HG02852 (cell line): ENCODE measurements around the gene XPC.
A peak's percentile ranks its signal among the peaks of the same experiment; 100 is the strongest.
"Not testable (repeated sequence)": the region's sequence is repeated elsewhere in the genome, so short reads cannot be mapped to it uniquely, and the experiment has no call there.

Experiments
- ATAC-seq: cut with Tn5 transposase; IDR thresholded peaks from one replicate; pipeline ENCODE4 v1.9.1; 2021; ENCODE audit warnings: mild to moderate bottlenecking, moderate library complexity; ENCODE audit not compliant: unreplicated experiment

Gene XPC

DNA sequence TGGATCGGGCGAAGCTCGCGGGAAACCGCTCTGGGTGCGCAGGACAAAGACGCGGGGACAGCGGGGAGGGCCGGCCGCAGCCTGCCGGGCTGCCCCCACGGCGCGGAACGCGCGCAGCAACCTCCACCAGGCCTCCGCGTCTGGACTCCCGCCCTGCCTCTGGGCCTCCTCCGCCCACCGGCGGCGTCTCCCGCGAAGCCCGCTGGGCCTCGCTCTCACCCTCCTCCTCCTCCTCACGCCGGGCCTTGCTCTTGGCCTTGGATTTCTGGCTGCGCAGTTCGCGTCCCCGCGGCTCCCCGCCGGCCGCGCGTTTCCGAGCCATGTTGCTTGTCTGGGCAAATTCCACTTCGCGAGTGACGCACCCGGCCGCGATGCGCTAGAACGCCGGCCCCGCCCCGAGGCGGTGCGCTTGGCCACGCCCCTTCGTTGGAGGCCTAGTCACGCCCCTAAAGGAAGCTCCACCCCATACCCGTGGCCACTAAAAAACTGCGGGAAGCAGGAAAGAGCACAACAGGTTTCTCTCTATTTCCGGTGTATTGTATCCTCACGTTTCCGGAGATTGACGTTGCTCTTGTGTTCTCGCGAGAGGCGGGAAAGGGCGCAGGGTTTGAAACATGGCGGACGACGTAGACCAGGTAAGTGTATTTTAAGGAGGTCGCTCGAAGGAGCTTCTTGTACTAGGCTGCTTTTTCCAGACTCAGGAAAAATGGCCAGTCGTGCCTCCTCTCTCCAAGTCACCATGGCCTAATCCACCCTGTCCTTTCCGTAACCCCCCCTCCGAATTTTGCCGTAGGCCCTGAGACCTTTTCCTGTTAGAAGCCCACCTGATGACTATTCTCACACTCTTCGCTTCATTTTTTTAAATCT lies at the start of gene XPC, which contains the start of gene LSM3:
Gene XPC (minus strand): TSS at position 355 of the 867 bp plus-strand sequence. CDS start 33 bp downstream, at position 322.
Gene LSM3 (plus strand): TSS at position 571 of the 867 bp plus-strand sequence. CDS start 44 bp downstream, at position 615.
- peak; percentile 91 for ATAC-seq

DNA sequence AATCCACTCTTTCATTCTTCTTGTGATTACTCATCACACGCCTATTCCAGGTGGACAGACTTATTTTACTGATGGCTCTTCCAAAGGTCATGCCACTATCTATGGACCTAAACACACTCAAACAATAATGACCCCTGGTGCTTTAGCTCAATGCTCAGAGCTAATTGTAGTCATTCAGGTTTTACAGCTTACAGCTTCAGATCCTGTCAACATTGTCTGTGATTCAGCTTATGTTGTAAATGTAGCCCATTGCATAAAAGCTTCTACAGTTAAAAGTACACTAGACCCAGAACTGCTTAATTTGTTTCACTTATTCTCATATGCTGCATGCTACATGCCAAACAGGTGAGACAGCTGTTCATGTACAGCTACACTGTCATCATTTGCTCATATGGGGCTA lies 49.5 kb upstream of the XPC start:
- no peak for ATAC-seq

DNA sequence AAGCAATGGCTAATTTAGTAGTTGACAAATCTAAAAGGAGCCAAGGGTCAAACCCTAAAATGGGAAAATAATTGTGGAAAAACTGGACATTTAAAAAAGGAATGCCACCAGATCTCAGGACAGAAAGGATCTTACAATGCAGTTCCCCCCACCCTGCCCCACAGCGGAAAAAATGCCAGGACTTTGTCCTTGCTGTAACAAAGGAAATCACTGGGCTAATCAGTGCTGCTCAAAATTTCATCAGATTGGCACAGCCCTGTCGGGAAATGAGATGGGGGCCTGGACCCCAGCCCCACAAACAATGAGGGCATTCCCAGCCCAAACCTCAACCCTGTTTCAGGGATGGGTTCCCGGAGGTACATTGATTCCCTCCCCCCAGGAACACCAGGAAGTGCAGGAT lies 48.0 kb upstream of the XPC start:
- not testable (repeated sequence) for ATAC-seq

DNA sequence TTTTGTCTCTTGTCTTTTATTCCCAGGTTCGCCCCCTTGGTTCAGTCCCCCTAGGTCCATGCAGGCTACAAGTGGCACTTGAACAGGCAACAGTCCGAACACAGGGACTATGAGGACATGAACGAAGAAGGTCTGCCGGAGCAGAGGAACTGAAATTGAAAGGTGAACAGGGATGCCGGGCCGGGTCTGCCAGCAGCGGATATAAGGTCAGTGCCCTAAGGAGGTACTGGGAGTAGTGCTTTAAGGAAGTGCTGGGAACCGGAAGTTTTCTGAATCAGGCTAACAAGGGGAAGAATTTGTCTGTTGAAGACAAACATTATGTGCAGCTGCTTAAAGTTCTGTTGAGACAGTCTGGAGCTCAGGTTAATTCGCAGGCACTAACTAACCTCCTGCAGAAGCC lies 47.0 kb upstream of the XPC start:
- no peak for ATAC-seq

DNA sequence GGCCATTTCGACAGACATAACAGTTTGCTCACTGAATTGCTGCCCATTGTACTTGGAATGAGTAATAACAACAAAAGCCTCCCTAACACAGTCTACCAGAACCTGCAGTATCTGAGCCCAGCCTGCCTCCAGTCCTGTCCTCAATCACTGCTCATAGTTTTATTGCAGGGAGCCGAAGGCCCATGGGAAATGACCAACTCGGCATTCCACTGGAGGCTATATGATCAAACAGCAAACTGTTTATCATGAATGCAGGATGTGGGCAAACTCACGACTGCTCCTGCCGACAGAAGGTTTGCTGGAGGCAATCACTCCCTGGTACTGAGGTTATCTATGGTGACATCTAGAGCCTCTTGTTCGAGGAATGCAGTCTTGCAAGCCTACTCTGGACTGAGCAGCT lies 46.5 kb upstream of the XPC start:
- ATAC-seq, result no peak

DNA sequence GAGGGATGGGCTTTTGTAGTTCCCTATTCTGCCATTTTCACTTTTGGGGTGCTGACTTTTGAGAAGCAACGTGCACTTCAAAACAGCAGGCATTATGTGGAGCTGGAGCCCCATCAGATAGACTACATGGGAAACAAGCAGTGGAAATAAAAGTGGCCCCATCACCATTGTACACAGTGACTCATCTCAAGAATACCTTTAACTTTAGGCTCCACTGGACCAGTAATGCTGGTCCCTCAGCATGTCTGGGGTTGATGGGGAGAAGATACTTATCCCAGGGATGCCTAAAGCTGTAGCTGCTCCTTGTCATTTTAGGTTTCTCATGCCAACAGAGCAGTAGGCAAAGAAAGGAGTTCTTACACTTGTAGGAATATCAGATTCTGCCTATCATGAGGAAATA lies 45.2 kb upstream of the XPC start:
- no peak for ATAC-seq

DNA sequence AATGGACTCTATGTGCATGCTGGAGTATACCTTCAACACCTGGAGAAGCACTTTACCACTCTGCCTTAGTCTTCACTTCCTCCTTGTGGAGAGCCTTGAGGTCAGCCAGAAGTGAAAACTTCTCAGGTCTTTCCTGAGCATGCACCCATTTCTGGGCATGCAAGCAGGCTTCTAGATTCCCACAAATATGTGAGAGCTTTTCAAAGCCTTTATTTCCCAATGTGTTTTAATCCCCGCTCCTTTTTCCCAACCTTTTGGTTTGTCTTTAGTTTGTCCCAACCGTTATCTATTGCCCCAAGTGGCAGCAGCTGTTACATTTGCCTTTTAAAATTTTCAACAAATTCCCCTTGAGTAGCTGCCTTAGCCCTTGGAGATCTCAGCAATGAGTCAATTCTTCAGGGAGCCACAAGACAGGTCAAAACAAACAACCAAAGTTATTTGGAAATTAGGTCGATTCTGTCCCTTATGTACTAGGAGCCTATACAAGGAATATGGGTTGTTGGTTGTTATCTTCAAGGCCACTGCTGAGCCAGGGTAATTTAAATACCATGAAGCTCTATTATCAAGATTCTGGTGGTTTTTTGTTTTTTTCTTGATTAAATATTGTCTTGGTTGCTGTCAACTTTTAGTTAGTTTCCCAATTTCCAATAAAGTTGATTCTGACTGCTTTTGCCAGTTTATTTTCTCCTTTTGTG lies 44.6 kb upstream of the XPC start:
- ATAC-seq, result no peak

DNA sequence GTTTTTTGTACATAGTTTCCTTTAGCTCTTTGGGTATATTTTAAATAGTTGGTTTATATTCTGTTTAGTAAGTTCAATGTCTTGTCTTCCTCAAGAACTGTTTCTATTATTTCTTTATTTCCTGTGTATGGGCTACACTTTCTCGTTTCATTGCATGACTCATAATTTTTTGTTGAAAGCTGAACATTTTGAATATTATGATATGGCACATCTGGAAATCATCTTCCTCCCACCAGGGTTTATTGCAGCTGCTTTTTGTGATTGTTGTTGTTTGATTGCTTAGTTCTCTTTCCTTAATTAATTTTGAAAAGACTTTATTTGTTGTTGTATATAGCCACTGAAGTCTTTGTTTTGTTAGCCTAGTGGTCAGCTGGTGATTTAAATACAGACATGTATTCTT lies 44.1 kb upstream of the XPC start:
- no peak for ATAC-seq

DNA sequence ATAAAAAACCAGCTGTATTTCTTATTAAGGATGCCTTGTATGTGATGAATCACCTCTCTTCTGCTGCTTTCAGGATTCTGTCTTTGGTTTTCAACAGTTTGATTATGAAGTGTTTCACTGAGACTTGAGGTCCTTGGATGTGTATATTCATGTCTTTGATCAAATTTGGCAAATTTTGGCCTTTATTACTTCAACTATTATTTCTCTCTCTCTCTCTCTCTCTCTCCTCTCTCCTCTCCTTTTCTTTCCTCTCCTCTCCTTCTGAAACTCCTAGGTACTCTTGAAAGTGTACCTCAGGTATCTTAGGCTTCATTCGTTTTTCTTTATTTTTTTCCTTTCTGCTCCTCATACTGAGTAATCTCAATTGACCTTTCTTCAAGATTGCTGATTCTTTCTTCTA lies 43.5 kb upstream of the XPC start:
- ATAC-seq, result no peak

DNA sequence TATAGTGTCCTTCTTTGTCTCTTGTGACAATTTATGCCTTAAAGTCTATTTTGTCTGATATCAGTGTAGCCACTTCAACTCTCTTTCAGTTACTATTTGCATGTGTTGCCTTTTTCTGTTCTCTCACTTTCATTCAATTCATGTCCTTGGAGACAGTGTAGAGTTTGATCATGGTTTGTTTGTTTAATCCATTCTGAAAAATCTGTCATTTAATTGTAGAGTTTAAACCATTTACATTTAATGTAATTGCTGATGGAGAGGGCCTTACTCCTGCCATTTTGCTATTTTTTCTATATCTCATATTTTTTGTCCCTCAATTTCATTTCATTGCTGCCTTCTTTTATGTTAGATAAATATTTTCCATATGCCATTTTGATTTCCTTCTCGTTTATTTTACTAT lies 42.5 kb upstream of the XPC start:
- ATAC-seq, result no peak

DNA sequence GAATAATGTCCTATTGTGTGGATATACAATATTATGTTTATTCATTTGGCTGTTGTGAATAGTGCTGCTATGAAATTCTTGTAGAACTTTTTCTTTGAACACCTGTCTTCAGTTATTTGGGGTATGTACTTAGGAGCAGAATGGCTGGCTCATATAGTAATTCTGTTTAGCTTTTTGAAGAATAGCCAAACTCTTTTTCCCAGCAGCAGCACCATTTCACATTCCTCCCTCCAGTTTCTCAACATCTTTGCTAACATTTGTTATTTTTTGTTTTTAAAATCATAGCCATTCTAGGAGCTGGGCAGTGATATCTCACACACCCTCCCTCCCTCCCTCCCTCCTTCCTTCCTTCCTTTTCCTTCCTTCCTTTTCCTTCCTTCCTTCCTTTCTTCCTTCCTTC lies 40.0 kb upstream of the XPC start:
- ATAC-seq, result no peak

DNA sequence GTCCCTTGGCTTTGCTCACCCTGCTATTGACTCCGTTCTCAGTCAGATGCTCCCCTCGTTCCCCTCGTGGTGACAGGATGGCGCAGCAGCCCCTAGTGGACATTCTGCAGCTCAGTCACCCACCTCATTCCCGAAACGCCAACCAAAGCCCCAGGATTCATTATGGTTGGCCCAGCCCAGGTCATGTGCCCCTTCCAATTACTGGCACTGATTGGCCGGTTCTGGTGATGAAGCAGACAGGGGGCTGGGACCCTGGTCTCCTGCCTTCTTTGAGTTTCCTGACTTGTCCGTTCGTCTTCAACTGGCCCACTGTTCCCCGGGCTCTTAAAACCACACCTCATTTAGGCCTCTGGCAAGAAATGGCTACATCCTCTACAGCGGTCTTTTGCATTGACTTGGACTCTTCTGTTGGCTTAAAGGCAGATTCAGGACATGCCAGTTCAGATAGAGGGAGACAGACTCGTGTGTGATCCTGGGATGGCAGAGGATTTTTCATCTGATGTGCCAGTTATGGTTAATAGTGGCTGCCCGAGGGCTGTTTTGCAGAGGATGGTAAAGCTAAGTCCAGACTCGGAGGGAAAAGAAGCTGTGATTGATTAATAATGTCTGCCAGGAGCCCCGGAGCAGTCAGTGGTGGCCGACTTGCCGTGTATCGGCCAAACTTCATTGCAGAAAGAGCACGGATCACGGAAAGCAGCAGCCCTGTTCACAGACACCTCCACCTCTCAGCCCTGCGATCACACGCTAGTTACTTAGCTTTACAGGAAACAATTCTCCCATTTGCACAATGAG lies 38.1 kb upstream of the XPC start:
- no peak for ATAC-seq

DNA sequence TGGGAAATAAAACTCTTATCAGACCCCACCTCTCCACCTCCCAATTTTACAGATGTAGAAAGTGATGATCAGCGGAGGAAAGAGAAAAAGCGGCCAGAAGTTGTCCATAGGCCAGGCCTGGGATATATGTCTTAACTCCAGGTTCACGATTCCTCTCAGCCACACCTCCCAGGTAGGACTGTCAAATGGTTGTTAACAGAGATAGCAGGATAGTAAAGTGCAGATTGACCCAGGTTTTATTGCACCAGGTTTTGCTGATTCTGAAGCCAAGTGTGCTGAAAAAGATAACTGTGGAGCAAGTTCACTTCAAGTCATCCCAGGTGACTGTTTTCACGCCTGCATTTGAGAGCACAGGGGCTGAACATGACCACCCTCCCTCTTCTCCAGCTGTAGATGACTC lies 36.4 kb upstream of the XPC start:
- ATAC-seq, result no peak

DNA sequence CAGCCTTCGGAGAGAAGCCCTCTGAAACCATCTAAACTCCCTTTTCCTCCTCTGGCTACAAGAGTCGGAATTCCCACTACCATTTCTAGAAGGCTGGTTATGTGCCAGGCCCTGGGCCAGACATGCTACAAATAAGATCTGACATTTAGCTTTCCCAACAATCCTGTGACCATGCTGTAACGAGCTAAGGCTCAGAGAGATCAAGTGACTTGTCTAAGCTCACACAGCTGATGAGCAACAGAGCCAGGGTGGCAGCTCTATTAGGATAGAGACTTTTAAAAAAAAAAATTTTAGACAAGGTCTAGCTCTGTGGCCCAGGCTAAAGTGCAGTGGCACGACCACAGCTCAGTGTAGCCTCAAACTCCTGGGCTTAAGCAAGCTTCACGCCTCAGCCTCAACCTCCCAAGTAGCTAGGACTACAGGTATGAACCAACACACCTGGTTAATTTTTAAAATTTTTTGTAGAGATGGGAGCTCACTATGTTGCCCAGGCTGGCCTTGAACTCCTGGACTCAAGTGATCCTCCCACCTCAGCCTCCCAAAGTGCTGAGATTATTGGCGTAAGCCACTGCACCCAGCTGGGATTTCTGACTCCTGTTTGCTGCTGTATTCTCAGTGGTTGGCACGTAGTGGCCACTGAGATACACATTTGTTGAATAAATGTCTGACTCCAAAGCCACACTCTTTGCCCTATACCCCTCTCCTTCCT lies 34.8 kb upstream of the XPC start:
- ATAC-seq, result no peak

DNA sequence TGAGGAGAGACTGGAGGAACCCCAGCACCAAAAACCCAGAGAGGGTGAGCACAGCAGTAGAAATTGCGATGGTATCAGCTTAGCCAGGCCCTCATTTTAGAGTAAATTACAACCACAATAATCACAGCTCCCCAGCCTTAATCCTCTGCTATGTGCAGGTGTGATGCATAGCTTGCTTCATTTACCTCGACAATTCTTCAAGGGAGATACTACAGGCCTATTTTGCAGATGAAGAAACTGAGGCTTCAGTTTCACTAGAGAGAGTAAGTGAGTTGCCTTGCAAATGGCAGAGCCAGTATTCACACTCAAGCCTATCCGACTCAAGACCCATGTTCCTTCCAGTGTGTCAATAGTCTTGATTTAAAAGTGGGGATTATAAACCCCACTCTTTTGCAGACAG lies 33.6 kb upstream of the XPC start:
- ATAC-seq, result no peak

DNA sequence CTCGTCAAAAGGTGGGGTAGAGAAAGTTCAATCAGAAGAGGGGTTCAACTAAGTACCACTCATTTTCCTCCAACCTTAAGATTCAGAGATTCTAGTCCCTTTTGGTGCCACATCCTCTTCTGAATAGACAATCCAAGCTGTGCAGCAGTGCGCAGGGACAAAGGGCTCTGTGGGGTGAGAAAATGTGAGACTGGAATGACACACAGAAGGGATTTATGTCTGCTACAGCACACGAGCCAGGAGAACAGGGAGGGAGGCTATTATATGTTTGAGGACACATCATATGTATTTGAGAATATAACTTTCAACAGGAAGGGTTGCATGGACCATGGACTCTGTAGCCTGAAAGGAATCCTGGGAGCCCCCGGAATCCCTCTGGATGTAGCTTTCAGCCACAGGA lies 33.2 kb upstream of the XPC start:
- ATAC-seq, result no peak

DNA sequence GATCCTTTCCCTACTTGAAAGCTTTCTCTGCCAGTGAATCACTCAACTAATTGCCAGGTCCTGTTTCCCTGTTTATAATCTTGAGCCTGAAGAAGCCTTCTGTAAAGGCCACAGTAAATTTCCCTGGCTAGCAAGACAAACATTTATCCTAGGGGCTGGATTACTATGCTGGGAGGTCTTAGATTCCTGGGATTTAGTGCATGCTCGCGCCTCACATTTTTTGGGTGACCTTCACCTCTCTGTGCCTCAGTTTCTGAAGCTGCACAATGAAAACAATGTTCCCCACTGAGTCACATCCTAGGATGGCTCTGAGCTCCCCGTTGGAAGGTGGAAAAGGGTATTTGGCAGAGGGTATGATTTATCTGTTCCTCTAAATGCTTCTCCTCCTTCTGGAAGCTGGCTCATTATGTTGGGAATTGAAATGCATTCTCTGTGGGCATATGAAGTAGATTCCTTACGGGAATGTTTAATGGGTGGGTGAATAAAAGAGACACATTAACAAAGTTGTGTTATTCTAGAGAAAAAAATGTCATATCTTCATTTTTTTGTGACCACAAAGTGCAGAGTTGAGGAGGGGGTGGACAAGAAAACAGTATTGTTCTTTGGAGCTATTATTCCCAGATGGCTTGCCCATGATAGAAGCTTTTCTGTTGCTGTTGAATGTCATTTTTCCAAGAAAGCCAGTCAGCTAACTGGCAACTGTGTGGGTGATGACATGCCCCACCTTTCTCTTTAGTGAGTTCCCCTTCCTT lies 32.6 kb upstream of the XPC start:
- no peak for ATAC-seq

DNA sequence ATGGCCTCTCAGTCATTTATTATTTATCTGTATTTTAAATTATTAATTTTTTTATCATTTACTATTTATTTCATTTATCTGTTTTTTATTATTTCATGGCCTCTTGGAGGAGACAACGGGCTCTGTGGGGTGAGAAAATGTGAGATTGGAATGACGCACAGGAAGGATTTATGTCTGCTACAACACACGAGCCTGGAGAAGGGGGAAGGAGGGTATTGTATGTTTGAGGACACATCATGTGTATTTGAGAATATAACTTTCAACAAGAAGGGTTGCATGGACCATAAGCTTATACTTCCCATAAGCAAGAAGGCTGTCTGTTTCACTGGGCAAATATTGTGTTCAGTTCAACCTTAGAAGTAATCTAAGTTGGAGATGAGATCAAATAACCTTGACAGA lies 31.9 kb upstream of the XPC start:
- no peak for ATAC-seq

DNA sequence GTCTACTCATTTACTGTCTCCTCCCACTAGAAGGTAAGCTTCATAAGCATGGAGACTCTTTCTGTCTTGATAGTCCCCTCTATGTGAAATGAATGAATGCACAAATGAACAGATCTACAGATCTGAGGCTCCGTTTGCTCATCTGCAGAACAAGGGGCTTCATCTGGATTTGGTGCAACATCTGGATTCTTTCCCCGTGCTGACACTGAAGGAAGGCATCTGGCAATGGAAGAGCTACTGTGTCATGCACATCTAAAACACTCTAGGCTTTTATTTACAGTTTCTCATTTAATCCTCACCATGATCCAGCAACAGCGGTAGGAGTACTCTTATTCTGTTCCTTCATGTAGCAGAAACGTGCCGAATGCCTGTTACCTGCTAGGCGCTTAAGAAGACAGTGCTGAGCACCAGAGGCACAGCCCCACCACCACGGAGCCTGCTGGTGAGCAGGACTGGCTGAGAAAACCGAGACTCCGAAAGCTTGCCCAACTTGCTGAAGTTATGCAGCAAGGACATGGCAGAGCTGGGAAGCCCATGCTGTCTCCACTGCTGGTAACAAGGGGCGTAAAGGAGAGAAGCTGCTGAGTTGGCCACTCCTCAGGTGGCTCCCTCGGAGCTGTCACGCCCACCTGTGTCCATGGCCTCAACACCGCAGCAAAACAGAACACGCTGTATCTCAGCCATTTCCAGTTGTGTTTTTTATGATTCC lies 31.3 kb upstream of the XPC start:
- ATAC-seq, result no peak

DNA sequence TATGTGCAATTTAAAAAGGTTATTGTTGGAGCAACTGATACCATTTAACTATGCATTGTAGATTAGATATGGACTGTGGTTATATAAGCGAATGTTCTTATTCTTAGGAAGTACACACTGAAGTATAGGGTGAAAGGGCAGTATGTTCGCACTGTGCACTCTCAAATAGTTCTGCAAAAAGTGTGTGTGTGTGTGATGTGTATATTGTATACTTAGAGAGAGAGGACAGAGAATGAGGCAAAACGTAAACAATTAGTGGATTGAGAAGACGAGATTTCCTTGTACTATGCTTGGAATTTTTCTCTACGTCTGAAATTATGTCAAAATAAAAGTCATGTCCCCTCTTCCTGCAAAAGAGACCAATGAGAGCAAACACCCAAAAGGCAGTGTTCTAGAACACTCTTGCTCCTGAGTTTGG lies 30.6 kb upstream of the XPC start:
- ATAC-seq, result no peak
